Liver (tissue), 9 donors: ENCODE results near the gene C2CD4C. TPM values are rescaled to one million over a fixed set of nuclear protein-coding genes. Genes with fewer than 3 reads are reported as not detected.

Experiments
- DNase-seq: peaks from one replicate; pipeline ENCODE4 v3.0.0-alpha.2; 2017; ENCODE audit warnings: low spot score
- H3K27ac ChIP-seq, 2 donors: one replicate each; pipeline ENCODE4 v1.7.0; 2013; ENCODE audit warnings: inconsistent platforms in 2 of 2, low read length in 2 of 2, control low read depth in 1 of 2, low read depth in 1 of 2, mild to moderate bottlenecking in 1 of 2
- H3K27me3 ChIP-seq, 4 donors: one replicate each; pipeline versions ENCODE4 v1.6.1 to v1.7.0; 2013; ENCODE audit warnings: low read length in 3 of 4, inconsistent platforms in 1 of 4, mild to moderate bottlenecking in 1 of 4, moderate library complexity in 1 of 4; ENCODE audit not compliant: control insufficient read depth in 4 of 4, insufficient read depth in 4 of 4
- H3K36me3 ChIP-seq, 4 donors: one replicate each; pipeline versions ENCODE4 v1.6.1 to v1.7.0; 2013; ENCODE audit warnings: low read length in 3 of 4, mild to moderate bottlenecking in 3 of 4, low read depth in 1 of 4, moderate library complexity in 1 of 4; ENCODE audit not compliant: control insufficient read depth in 4 of 4, insufficient read depth in 3 of 4
- H3K4me1 ChIP-seq, 4 donors: one replicate each; pipeline versions ENCODE4 v1.6.1 to v1.7.0; 2013; ENCODE audit warnings: low read length in 3 of 4, mild to moderate bottlenecking in 3 of 4, moderate library complexity in 1 of 4; ENCODE audit not compliant: control insufficient read depth in 4 of 4, insufficient read depth in 4 of 4
- H3K4me3 ChIP-seq, 3 donors: one replicate each; pipeline versions ENCODE4 v1.6.1 to v1.7.0; 2013; ENCODE audit warnings: low read length in 3 of 3, control low read depth in 1 of 3, low read depth in 1 of 3, mild to moderate bottlenecking in 1 of 3
- H3K9ac ChIP-seq, 2 donors: one replicate each; pipeline ENCODE4 v1.7.0; 2013; ENCODE audit warnings: low read length in 2 of 2, mild to moderate bottlenecking in 2 of 2, moderate library complexity in 2 of 2, control low read depth in 1 of 2, low read depth in 1 of 2
- H3K9me3 ChIP-seq, 4 donors: one replicate each; pipeline versions ENCODE4 v1.6.1 to v1.7.0; 2013; ENCODE audit warnings: low read length in 3 of 4; ENCODE audit not compliant: control insufficient read depth in 4 of 4
- CTCF ChIP-seq: fragments of 150-350 bp; IDR thresholded peaks from 2 replicates; pipeline ENCODE4 v1.5.1; 2017; ENCODE audit warnings: improper control_type of control experiment, low read depth, low read length; ENCODE audit not compliant: missing input control
- EGR1 ChIP-seq, 2 donors: IDR thresholded peaks; 2 replicates each; pipeline ENCODE4 v1.6.1; 2016 to 2018; ENCODE audit warnings: antibody characterized with exemption in 2 of 2, low read depth in 2 of 2
- FOXA1 ChIP-seq: IDR thresholded peaks from 2 replicates; pipeline ENCODE4 v1.6.1; 2016; ENCODE audit warnings: antibody characterized with exemption
- FOXA2 ChIP-seq: IDR thresholded peaks from 2 replicates; pipeline ENCODE4 v1.6.1; 2016; ENCODE audit warnings: antibody characterized with exemption
- GABPA ChIP-seq, 2 donors: IDR thresholded peaks in 1 of 2; conservative IDR thresholded peaks in 1 of 2; 2 replicates each; pipeline ENCODE4 v1.6.1; 2016; ENCODE audit warnings: antibody characterized with exemption in 2 of 2, mild to moderate bottlenecking in 1 of 2, moderate library complexity in 1 of 2
- HNF4A ChIP-seq, 2 donors: conservative IDR thresholded peaks; 2 replicates each; pipeline ENCODE4 v1.6.1; 2016; ENCODE audit warnings: antibody characterized with exemption in 2 of 2, mild to moderate bottlenecking in 2 of 2
- HNF4G ChIP-seq: IDR thresholded peaks from 2 replicates; pipeline ENCODE4 v1.6.1; 2016; ENCODE audit warnings: antibody characterized with exemption
- JUND ChIP-seq, 2 donors: IDR thresholded peaks; 2 replicates each; pipeline ENCODE4 v1.6.1; 2016; ENCODE audit warnings: antibody characterized with exemption in 2 of 2
- NR2F2 ChIP-seq: IDR thresholded peaks from 2 replicates; pipeline ENCODE4 v1.6.1; 2016; ENCODE audit warnings: antibody characterized with exemption
- RAD21 ChIP-seq, 2 donors: IDR thresholded peaks; 2 replicates each; pipeline ENCODE4 v1.6.1; 2016; ENCODE audit warnings: antibody characterized with exemption in 2 of 2, mild to moderate bottlenecking in 2 of 2
- RXRA ChIP-seq, 2 donors: IDR thresholded peaks; 2 replicates each; pipeline ENCODE4 v1.6.1; 2017 to 2018; ENCODE audit warnings: antibody characterized with exemption in 2 of 2, mild to moderate bottlenecking in 1 of 2
- SP1 ChIP-seq: IDR thresholded peaks from 2 replicates; pipeline ENCODE4 v1.6.1; 2018; ENCODE audit warnings: antibody characterized with exemption, mild to moderate bottlenecking
- TAF1 ChIP-seq: conservative IDR thresholded peaks from 2 replicates; pipeline ENCODE4 v1.6.1; 2016; ENCODE audit warnings: antibody characterized with exemption, mild to moderate bottlenecking
- YY1 ChIP-seq: IDR thresholded peaks from 2 replicates; pipeline ENCODE4 v1.6.1; 2016; ENCODE audit warnings: antibody characterized with exemption, mild to moderate bottlenecking
- ZBTB33 ChIP-seq: IDR thresholded peaks from 2 replicates; pipeline ENCODE4 v1.6.1; 2016; ENCODE audit warnings: antibody characterized with exemption
- WGBS: extraction: QIAGEN DNeasy Blood & Tissue Kit; methylation state at CpG from one replicate; pipeline ENCODE4 v1.1.7; 2013; 5-methylcytosine and 5-hydroxymethylcytosine counted together
- polyA plus RNA-seq, 2 donors: library from polyadenylated mRNA; stranded (reverse) in 1 of 2; unstranded in 1 of 2; fragments of 200-250 nt in 1 of 2; fragments of >200 nt in 1 of 2; fragmentation: Nextera tagmentation in 1 of 2; extraction: Ambion mirVana in 1 of 2; gene quantifications; one replicate each; pipeline versions ENCODE4 v1.2.1 to v1.2.3, GENCODE V29; 2013 to 2015
- total RNA-seq, 2 donors: library from RNA; depleted of rRNA; stranded (reverse); fragments of >200 nt; gene quantifications; one replicate each; pipeline ENCODE4 v1.2.3, GENCODE V29; 2014
- TF ChIP-seq, protein P1 (sequence below): IDR thresholded peaks from 2 replicates; pipeline ENCODE4 v1.6.1; 2016; ENCODE audit warnings: antibody characterized with exemption
- TF ChIP-seq, protein P2 (sequence below): IDR thresholded peaks from 2 replicates; pipeline ENCODE4 v1.6.1; 2016; ENCODE audit warnings: antibody characterized with exemption
- TF ChIP-seq, protein P3 (sequence below): IDR thresholded peaks from 2 replicates; pipeline ENCODE4 v1.6.1; 2016; ENCODE audit warnings: antibody characterized with exemption, mild to moderate bottlenecking
- donor health status: healthy.
- donor health status: healthy.
- donor health status: healthy.
- donor health status: healthy.
- donor health status: healthy.

Gene C2CD4C
- total and polyA plus RNA-seq, 4 donors = 0.08 to 0.42 (median 0.19) TPM

DNA sequence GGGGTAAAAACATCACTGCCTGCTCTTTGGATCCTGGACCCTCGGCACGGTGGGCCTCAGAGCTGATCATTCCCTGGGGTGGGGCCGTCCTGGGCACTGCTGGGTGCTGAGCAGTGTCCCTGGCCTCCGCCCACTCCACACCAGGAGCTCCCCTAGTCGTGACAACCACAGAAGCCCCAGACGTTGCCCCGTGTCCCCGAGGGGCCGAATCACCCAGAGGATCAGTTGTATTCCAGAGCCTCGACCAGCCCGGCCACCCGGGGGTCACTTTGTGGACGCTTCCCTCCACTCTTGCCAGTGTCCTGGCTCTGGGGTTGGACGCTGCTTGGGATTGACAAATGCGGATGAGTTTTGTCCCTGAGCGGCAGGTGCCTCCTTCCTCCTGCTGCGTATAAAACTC, 10.2 kb downstream of the C2CD4C start:
- TF ChIP-seq, protein P1, sequence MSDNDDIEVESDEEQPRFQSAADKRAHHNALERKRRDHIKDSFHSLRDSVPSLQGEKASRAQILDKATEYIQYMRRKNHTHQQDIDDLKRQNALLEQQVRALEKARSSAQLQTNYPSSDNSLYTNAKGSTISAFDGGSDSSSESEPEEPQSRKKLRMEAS = no peak
- TF ChIP-seq, protein P2, sequence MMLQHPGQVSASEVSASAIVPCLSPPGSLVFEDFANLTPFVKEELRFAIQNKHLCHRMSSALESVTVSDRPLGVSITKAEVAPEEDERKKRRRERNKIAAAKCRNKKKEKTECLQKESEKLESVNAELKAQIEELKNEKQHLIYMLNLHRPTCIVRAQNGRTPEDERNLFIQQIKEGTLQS = no peak
- no peak for TF ChIP-seq HNF4G
- TF ChIP-seq FOXA2 = no peak
- TF ChIP-seq JUND (IDR thresholded peaks at IDR 0.05) = no peak
- TF ChIP-seq RAD21 (IDR thresholded peaks at IDR 0.05) = no peak
- TF ChIP-seq CTCF = no peak
- TF ChIP-seq TAF1 = no peak
- no peak for TF ChIP-seq RXRA (IDR thresholded peaks at IDR 0.05)
- no peak for TF ChIP-seq ZBTB33
- TF ChIP-seq SP1 = no peak
- TF ChIP-seq EGR1 (IDR thresholded peaks at IDR 0.05; ENCODE audit: low read depth in 2 of 2) = no peak
- TF ChIP-seq FOXA1 = no peak
- TF ChIP-seq NR2F2 = no peak
- TF ChIP-seq, protein P3, sequence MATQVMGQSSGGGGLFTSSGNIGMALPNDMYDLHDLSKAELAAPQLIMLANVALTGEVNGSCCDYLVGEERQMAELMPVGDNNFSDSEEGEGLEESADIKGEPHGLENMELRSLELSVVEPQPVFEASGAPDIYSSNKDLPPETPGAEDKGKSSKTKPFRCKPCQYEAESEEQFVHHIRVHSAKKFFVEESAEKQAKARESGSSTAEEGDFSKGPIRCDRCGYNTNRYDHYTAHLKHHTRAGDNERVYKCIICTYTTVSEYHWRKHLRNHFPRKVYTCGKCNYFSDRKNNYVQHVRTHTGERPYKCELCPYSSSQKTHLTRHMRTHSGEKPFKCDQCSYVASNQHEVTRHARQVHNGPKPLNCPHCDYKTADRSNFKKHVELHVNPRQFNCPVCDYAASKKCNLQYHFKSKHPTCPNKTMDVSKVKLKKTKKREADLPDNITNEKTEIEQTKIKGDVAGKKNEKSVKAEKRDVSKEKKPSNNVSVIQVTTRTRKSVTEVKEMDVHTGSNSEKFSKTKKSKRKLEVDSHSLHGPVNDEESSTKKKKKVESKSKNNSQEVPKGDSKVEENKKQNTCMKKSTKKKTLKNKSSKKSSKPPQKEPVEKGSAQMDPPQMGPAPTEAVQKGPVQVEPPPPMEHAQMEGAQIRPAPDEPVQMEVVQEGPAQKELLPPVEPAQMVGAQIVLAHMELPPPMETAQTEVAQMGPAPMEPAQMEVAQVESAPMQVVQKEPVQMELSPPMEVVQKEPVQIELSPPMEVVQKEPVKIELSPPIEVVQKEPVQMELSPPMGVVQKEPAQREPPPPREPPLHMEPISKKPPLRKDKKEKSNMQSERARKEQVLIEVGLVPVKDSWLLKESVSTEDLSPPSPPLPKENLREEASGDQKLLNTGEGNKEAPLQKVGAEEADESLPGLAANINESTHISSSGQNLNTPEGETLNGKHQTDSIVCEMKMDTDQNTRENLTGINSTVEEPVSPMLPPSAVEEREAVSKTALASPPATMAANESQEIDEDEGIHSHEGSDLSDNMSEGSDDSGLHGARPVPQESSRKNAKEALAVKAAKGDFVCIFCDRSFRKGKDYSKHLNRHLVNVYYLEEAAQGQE = no peak
- no peak for TF ChIP-seq HNF4A (conservative IDR thresholded peaks at IDR 0.05)
- TF ChIP-seq YY1 = no peak
- no peak for TF ChIP-seq GABPA (IDR thresholded peaks at IDR 0.05 in 1 of 2, conservative IDR thresholded peaks at IDR 0.05 in 1 of 2)
- no peak overlapping the region for H3K9ac ChIP-seq
- no peak overlapping the region for H3K4me3 ChIP-seq
- WGBS = 80% methylated on average over 17 of the region's 17 CpGs
- no peak overlapping the region for H3K27ac ChIP-seq
- peaks cover 0 to 3% (median 0%) of the 10 kb centered on the region in 4 donors for H3K27me3 ChIP-seq
- no peaks in the 10 kb centered on the region for H3K36me3 ChIP-seq
- no peaks in the 10 kb centered on the region for H3K9me3 ChIP-seq
- DNase-seq = no peak
- no peaks in the 10 kb centered on the region for H3K4me1 ChIP-seq
